Esophagus muscularis mucosa (tissue), 4 donors: ENCODE data around the gene LDLRAD3. TPM values are rescaled to one million over a fixed set of nuclear protein-coding genes. Genes with fewer than 3 reads are reported as not detected.

Source experiments
- DNase-seq: peaks from one replicate; pipeline ENCODE4 v3.0.0-alpha.2; 2017; ENCODE audit errors: extremely low spot score
- H3K27ac ChIP-seq, 4 donors: fragments of 200-600 bp; sonication (generic); replicated peaks in 1 of 4; 1 replicate in 3 of 4; 2 replicates in 1 of 4; pipeline ENCODE4 v1.5.1; 2016 to 2019; ENCODE audit warnings: mild to moderate bottlenecking in 1 of 4
- H3K27me3 ChIP-seq, 4 donors: fragments of 200-600 bp; sonication (generic); one replicate each; pipeline versions ENCODE4 v1.5.1 to v1.6.0; 2016 to 2019
- H3K36me3 ChIP-seq, 4 donors: fragments of 200-600 bp; sonication (generic); one replicate each; pipeline ENCODE4 v1.5.1; 2016 to 2019
- H3K4me1 ChIP-seq, 4 donors: fragments of 200-600 bp; sonication (generic); one replicate each; pipeline ENCODE4 v1.5.1; 2016 to 2019
- H3K4me3 ChIP-seq, 4 donors: fragments of 200-600 bp; sonication (generic); 1 replicate in 2 of 4; 2 replicates in 2 of 4; pipeline ENCODE4 v1.5.1; 2016 to 2019; ENCODE audit warnings: mild to moderate bottlenecking in 4 of 4, moderate library complexity in 1 of 4
- H3K9me3 ChIP-seq, 4 donors: fragments of 200-600 bp; sonication (generic); 1 replicate in 3 of 4; 2 replicates in 1 of 4; pipeline ENCODE4 v1.5.1; 2016 to 2019
- EP300 ChIP-seq: sonication (generic); formaldehyde crosslinking; IDR thresholded peaks from one replicate; pipeline ENCODE4 v1.6.1; 2017; ENCODE audit warnings: antibody characterized with exemption
- POLR2A ChIP-seq: fragments of 450-650 bp; IDR thresholded peaks from one replicate; pipeline ENCODE4 v1.6.1; 2017; ENCODE audit warnings: antibody characterized with exemption, moderate library complexity, mild to moderate bottlenecking, low read depth
- POLR2AphosphoS5 ChIP-seq, 2 donors: sonication (generic); formaldehyde crosslinking; IDR thresholded peaks; one replicate each; pipeline ENCODE4 v1.6.1; 2017; ENCODE audit warnings: antibody characterized with exemption in 2 of 2
- WGBS: methylation state at CpG from one replicate; pipeline ENCODE4 v1.1.5; 2018; 5-methylcytosine and 5-hydroxymethylcytosine counted together
- intact Hi-C: fragments of 100-400 bp; cut with DNase I; formaldehyde crosslinking; loops from one replicate; pipeline ENCODE4 v1.15.1; 2023
- total RNA-seq, 4 donors: library from RNA; depleted of rRNA; stranded (reverse); fragments of >200 nt; gene quantifications; one replicate each; pipeline versions ENCODE4 v1.1.0 to v1.2.1, GENCODE V29; 2016
- TF ChIP-seq, protein P1 (sequence below), 3 experiments: fragments of 200-600 bp in 2 of 3; fragments of 450-650 bp in 1 of 3; sonication (generic) in 2 of 3; IDR thresholded peaks; one replicate each; pipeline ENCODE4 v1.5.1; 2017 to 2019; ENCODE audit warnings: antibody characterized with exemption in 3 of 3, mild to moderate bottlenecking in 2 of 3, moderate library complexity in 1 of 3

Gene LDLRAD3
- total RNA-seq, 4 donors from 2014 or later = 6.8 to 8.7 (median 8.2) TPM

DNA sequence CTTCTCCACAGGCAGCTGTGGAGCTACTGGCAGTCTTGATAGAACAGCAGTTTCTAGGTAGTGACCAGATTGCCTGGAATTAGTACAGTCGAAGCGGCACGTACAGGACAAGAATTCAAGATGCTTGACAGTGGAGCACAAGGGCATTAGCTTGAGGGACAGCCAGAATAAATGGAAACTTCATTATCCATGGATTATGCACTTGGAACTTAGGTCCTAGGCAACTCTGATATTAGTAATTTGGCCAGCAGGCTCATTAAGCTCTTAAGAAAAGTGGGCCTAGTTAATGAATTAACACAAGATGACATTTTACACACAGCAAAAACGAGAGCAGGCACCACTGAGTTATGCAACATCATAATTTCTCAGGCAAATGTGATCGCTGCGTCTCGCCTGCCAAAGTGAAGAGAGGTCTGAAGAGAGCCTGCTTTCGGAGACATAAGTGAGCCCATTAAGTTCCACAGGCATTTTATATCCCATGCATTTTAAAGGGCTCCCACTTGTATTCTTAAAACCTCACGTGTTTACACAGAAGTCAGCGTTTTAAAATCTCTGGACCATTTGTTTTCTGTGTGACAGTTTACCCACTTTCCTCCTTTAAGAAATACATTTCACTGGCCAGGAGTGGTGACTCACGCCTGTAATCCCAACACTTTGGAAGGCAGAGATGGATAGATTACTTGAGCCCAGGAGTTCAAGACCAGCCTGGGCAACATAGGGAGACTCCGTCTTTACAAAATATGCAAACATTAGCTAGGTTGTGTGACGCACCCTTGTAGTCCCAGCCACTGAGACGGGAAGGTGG, 279.2 kb downstream of the LDLRAD3 start:
- Histone ChIP-seq H3K27me3 (no peaks in the 10 kb centered on the region), H3K4me3 (no peak overlapping the region)
- TF ChIP-seq POLR2A = no peak
- TF ChIP-seq POLR2AphosphoS5 (IDR thresholded peaks at IDR 0.05) = no peak
- no peak for TF ChIP-seq EP300
- TF ChIP-seq, protein P1, sequence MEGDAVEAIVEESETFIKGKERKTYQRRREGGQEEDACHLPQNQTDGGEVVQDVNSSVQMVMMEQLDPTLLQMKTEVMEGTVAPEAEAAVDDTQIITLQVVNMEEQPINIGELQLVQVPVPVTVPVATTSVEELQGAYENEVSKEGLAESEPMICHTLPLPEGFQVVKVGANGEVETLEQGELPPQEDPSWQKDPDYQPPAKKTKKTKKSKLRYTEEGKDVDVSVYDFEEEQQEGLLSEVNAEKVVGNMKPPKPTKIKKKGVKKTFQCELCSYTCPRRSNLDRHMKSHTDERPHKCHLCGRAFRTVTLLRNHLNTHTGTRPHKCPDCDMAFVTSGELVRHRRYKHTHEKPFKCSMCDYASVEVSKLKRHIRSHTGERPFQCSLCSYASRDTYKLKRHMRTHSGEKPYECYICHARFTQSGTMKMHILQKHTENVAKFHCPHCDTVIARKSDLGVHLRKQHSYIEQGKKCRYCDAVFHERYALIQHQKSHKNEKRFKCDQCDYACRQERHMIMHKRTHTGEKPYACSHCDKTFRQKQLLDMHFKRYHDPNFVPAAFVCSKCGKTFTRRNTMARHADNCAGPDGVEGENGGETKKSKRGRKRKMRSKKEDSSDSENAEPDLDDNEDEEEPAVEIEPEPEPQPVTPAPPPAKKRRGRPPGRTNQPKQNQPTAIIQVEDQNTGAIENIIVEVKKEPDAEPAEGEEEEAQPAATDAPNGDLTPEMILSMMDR (IDR thresholded peaks at IDR 0.05) = no peak

DNA sequence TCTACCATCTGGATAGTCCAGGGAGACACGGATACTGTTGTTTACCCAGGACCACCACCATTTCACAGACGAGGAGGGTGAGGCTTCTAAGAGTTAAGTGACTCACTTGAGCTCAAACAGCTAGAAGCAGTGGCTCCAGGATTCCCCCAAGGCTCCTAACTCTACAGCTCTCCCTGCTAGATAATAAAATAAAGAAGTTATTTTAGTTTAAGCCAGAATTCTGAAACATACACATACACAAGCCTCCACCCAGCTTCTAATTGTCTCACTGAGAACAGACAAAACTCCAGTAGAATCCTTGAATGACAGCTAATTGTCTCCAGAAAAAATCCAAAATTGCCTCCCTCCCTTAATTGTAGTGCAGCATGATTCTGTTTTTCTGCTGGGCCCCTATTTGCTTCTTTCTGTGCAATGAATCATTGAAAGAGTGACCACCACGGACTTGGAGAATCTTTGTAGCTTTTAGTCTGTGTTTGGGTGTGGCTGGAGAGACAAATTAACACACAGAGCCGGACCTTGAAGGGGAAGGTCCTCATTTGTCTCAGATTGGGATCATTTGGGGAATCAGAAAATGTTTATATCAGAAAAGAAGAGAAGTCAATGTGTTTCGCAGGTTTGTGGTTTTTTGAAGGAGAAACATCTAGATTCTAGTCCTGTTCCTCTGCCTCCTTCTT, 280.5 kb downstream of the LDLRAD3 start:
- no peaks in the 10 kb centered on the region for H3K27me3 ChIP-seq
- no peaks in the 10 kb centered on the region for H3K36me3 ChIP-seq
- no peak for DNase-seq
- peaks cover 0 to 11% (median 9%) of the 10 kb centered on the region in 4 donors for H3K9me3 ChIP-seq
- WGBS = 78% methylated on average over 5 of the region's 5 CpGs
- no peak overlapping the region for H3K4me3 ChIP-seq
- H3K4me1 ChIP-seq = peaks cover 0 to 14% (median 12%) of the 10 kb centered on the region in 4 donors
- H3K27ac ChIP-seq = no peak overlapping the region
- intact Hi-C loops = no loop called here
- TF ChIP-seq POLR2AphosphoS5 (IDR thresholded peaks at IDR 0.05) = no peak
- TF ChIP-seq EP300 = no peak
- TF ChIP-seq, protein P1 (IDR thresholded peaks at IDR 0.05) = no peak
- TF ChIP-seq POLR2A = no peak

More for the DNA sequence above, 279.2 kb downstream of the LDLRAD3 start:
- intact Hi-C loops = no loop called here
- Histone ChIP-seq H3K4me1 (peaks cover 0 to 14% (median 12%) of the 10 kb centered on the region in 4 donors), H3K27ac (peak overlapping the region in 2 of 4 donors; percentile 16 to 48), H3K36me3 (no peaks in the 10 kb centered on the region), H3K9me3 (peaks cover 0 to 11% (median 10%) of the 10 kb centered on the region in 4 donors)
- no peak for DNase-seq
- WGBS = 52% methylated on average over 14 of the region's 14 CpGs

DNA sequence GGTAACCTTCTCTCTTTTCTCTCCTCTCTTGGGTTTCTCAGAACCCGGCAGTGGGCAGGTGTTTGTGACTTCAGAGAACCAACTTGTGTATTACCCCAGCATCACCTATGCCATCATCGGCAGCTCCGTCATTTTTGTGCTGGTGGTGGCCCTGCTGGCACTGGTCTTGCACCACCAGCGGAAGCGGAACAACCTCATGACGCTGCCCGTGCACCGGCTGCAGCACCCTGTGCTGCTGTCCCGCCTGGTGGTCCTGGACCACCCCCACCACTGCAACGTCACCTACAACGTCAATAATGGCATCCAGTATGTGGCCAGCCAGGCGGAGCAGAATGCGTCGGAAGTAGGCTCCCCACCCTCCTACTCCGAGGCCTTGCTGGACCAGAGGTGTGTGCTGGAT, 283.2 kb downstream of the LDLRAD3 start:
- no peaks in the 10 kb centered on the region for H3K9me3 ChIP-seq
- H3K4me3 ChIP-seq = no peak overlapping the region
- TF ChIP-seq POLR2A (no peak), EP300 (no peak), POLR2AphosphoS5 (IDR thresholded peaks at IDR 0.05) (no peak)
- TF ChIP-seq, protein P1 (IDR thresholded peaks at IDR 0.05) = no peak
- H3K27me3 ChIP-seq = no peaks in the 10 kb centered on the region
- no peak for DNase-seq
- peaks cover 0 to 32% (median 29%) of the 10 kb centered on the region in 4 donors for H3K4me1 ChIP-seq
- WGBS = 98% methylated on average over 15 of the region's 15 CpGs
- H3K36me3 ChIP-seq = no peaks in the 10 kb centered on the region
- no peak overlapping the region for H3K27ac ChIP-seq
- intact Hi-C loops = no loop called here

- no peak overlapping the region for H3K4me3 ChIP-seq
- DNase-seq = no peak
- WGBS = 88% methylated on average over 8 of the region's 8 CpGs
- H3K27ac ChIP-seq = no peak overlapping the region
- no peaks in the 10 kb centered on the region for H3K36me3 ChIP-seq
- no peaks in the 10 kb centered on the region for H3K9me3 ChIP-seq
- peaks cover 0 to 21% (median 16%) of the 10 kb centered on the region in 4 donors for H3K4me1 ChIP-seq
- no peaks in the 10 kb centered on the region for H3K27me3 ChIP-seq
- intact Hi-C loops = no loop called here
- TF ChIP-seq, protein P1 (IDR thresholded peaks at IDR 0.05) = no peak
- TF ChIP-seq POLR2AphosphoS5 (IDR thresholded peaks at IDR 0.05) (no peak), EP300 (no peak), POLR2A (no peak)
Observed at GRCh38 chr11:36228689-36229088, 284.8 kb downstream of the LDLRAD3 start.
